WERI-Rb-1 (cell line): ENCODE data around the gene TNS1.

Experiments
- DNase-seq: peaks from one replicate; pipeline ENCODE4 v3.0.0-alpha.2; 2020
- H3K27ac ChIP-seq: fragments of 250-450 bp; sonication (Bioruptor Pico); 2 replicates; pipeline ENCODE4 v1.5.1; 2020; ENCODE audit warnings: mild to moderate bottlenecking, moderate library complexity
- H3K27me3 ChIP-seq: fragments of 250-450 bp; sonication (Bioruptor Pico); 2 replicates; pipeline ENCODE4 v1.5.1; 2021; ENCODE audit warnings: mild to moderate bottlenecking, low read depth, moderate library complexity; ENCODE audit not compliant: insufficient read depth, severe bottlenecking
- H3K36me3 ChIP-seq: fragments of 250-450 bp; sonication (Bioruptor Pico); 2 replicates; pipeline ENCODE4 v1.5.1; 2020; ENCODE audit warnings: mild to moderate bottlenecking, moderate library complexity
- H3K4me3 ChIP-seq: 2 replicates; pipeline ENCODE4 v1.5.1; 2011; ENCODE audit warnings: low read depth, mild to moderate bottlenecking, control low read depth, low read length
- H3K9me3 ChIP-seq: fragments of 250-450 bp; sonication (Bioruptor Pico); 2 replicates; pipeline ENCODE4 v1.5.1; 2021; ENCODE audit warnings: mild to moderate bottlenecking, moderate library complexity; ENCODE audit not compliant: severe bottlenecking
- CTCF ChIP-seq: IDR thresholded peaks from 2 replicates; pipeline ENCODE4 v1.5.1; 2011; ENCODE audit warnings: low read depth, mild to moderate bottlenecking, control low read depth, inconsistent platforms, low read length

Gene TNS1

GRCh38 chr2:217942731-217943335 lies 60.0 kb downstream of the TNS1 start:
- Histone ChIP-seq H3K4me3 (no peak overlapping the region), H3K27me3 (no peaks in the 10 kb centered on the region), H3K9me3 (no peaks in the 10 kb centered on the region), H3K27ac (no peak overlapping the region), H3K36me3 (no peaks in the 10 kb centered on the region)
- TF ChIP-seq CTCF = no peak
- no peak for DNase-seq

GRCh38 chr2:217941886-217942728 lies 60.7 kb downstream of the TNS1 start:
- H3K36me3 ChIP-seq = no peaks in the 10 kb centered on the region
- H3K4me3 ChIP-seq = no peak overlapping the region
- TF ChIP-seq CTCF = no peak
- no peak for DNase-seq
- H3K27me3 ChIP-seq = no peaks in the 10 kb centered on the region
- H3K9me3 ChIP-seq = no peaks in the 10 kb centered on the region
- no peak overlapping the region for H3K27ac ChIP-seq

GRCh38 chr2:217941339-217941738 lies 61.5 kb downstream of the TNS1 start:
- no peaks in the 10 kb centered on the region for H3K27me3 ChIP-seq
- no peaks in the 10 kb centered on the region for H3K36me3 ChIP-seq
- DNase-seq = no peak
- no peak for TF ChIP-seq CTCF
- no peak overlapping the region for H3K4me3 ChIP-seq
- no peak overlapping the region for H3K27ac ChIP-seq
- no peaks in the 10 kb centered on the region for H3K9me3 ChIP-seq

GRCh38 chr2:217940261-217941220 lies 62.3 kb downstream of the TNS1 start:
- no peak overlapping the region for H3K27ac ChIP-seq
- DNase-seq = no peak

More at GRCh38 chr2:217940261-217941220, 62.3 kb downstream of the TNS1 start:
- no peaks in the 10 kb centered on the region for H3K27me3 ChIP-seq
- TF ChIP-seq CTCF = no peak
- no peak overlapping the region for H3K4me3 ChIP-seq
- H3K9me3 ChIP-seq = no peaks in the 10 kb centered on the region
- H3K36me3 ChIP-seq = no peaks in the 10 kb centered on the region
